Measurements from ENCODE around the gene PTBP2.

GRCh38 chr1:96772972-96773371 is 51.4 kb downstream of the PTBP2 start:
- TF ChIP-seq HDGF (IDR thresholded peaks at IDR 0.05; ENCODE audit: borderline replicate concordance) = no peak
- TF ChIP-seq PKNOX1 (IDR thresholded peaks at IDR 0.05) = no peak
- TF ChIP-seq FOXK2 (IDR thresholded peaks at IDR 0.05) = no peak
- TF ChIP-seq BHLHE40 (IDR thresholded peaks at IDR 0.05; ENCODE audit: borderline replicate concordance) = no peak
- no peak for TF ChIP-seq SP1 (IDR thresholded peaks at IDR 0.05)
- TF ChIP-seq TARDBP (IDR thresholded peaks at IDR 0.05) = no peak

All from HEK293T (cell line).